UCSD-AML1 (cell line): ENCODE measurements around the gene TSPAN4.

Experiments used
- DNase-seq: peaks from one replicate; lab custom pipeline; 2025; ENCODE audit not compliant: unreplicated experiment; lab: John Stamatoyannopoulos, UW

The TSPAN4 gene

DNA sequence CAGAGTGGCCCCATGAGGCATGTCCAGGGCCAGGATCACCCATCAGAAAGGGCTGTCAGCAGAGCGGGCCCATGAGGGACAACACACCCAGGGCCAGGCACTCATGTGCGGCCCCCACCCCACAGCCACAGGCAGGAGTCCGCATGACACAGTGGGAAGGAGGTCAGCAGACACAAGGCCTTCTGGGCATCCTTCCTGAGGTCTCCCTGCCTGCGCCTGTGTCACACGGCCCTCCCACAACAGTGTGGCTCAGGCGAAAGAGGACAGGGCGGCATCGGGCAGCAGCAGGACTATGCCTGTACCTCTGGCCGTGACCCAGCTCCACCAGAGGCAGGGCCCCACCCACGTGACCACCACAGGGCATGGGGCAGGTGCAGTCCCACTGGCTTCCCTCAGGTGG is 40.9 kb downstream of the TSPAN4 start:
- DNase-seq: no peak

DNA sequence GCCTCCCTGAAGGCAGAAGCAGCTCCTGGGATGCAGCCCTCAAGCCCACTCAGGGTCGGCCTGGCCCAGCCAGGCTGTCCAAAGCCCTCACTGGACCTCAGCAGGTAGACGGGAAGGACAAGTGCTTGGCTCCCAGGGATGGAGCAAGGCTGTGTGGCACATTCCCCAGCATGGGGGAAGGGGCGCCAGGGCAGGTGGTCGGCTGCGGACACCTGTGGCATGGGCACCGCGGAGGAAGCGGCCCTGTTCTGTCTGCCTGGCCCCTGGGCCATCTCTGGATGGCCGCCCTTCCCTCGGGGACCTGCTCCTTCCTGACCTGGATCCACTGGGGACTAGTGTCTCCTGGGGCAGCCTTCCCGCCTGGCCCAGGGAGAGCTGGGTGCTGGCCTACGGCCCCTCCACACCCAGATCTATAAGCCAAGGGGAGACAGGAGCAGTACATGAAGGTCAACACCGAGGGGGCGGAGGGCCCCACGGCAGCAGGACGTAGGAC is 42.0 kb downstream of the TSPAN4 start:
- DNase-seq: no peak

DNA sequence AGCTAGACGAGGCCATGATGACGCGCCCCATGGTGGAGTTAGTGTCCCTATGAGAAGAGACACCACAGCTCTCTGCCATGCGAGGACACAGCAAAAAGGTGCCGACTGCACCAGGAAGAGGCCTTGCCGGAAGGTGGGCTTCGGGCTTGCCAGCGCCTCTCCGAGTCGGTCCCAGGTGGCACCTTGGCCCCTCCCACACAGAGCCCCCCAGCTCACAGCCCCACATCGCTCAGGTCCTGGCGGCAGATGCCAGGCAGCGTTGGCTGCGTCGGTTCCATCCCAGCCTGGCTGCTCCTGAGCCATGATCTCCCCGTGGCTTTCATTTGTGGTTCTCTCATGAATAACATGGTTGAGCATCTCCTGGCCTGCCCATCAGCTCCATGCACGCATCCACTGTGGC is 43.9 kb downstream of the TSPAN4 start:
- DNase-seq: no peak

DNA sequence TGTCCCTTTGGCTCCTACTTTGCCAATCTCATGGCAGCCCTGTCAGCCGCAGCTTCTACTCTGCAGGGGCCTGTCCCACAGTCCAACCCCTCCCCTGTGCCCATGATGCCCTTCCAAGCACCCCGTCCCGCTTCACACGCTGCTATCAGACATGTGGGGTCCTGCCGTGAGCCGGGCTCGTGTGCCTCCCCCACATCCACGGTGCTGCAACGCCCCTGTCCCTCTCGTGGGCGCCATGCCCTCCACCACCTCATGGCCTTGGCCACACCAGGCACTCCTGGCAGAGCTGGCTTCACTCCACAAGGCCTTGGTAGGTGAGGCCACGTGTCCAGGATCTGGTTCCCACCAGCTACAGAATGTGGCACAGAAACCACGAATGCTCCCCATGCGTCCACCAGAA is 44.9 kb downstream of the TSPAN4 start:
- DNase-seq: no peak

- DNase-seq: no peak
Measured at GRCh38 chr11:888310-889212, 45.9 kb downstream of the TSPAN4 start.

DNA sequence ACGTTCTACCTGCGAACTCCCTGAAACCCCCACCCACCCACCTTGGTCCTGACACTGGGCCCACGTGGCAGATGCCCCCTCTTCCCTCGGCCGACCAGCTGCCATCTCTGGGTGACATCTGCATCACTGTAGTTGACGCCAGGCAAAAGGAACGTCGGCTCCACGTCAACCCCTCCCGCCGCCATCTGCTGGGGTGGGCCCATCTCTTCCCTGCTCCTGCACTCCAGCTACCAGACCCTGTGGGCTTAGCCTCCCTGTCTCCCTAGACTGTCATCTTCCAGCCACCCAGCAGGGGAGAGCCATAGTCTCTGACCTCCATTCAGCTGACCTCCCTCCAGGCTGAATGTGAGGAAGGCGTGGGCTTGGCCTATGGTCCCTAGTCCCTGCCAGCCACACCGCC is 46.6 kb downstream of the TSPAN4 start:
- DNase-seq: no peak

DNA sequence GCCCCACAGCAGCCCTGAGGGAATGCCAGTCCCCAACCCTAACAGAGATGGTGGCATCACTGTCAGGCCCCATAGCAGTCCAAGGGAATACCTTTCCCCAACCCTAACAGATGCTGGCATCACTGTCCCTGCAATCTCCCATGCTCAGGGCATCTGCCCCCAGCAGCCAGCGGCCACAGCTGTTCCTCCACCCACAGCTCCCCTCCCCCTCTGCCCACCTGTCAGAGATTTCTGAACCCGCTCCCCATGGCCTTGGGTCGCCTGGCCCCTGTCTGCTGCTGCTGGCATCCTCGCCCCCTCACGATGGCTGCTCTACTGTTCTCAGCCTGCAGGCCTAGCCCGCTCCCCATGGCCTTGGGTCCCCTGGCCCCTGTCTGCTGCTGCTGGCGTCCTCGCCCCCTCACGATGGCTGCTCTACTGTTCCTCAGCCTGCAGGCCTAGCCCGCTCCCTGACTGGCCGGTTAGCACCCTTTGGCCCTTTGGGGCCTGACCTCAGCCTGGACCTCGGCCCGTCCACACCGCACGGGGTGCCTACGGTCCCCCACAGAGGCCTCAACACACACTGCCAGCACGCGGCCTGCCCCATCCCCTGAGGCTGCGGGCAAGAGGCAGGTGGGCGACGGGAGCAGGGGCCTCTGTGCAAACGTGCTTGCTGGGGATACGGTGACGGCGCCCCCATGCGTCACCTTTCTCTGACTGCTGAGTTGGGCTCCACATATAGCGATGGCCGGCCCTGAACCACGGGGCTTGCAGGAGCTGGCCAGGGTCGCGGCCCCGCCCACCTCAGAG is 47.2 kb downstream of the TSPAN4 start:
- DNase-seq: no peak

DNA sequence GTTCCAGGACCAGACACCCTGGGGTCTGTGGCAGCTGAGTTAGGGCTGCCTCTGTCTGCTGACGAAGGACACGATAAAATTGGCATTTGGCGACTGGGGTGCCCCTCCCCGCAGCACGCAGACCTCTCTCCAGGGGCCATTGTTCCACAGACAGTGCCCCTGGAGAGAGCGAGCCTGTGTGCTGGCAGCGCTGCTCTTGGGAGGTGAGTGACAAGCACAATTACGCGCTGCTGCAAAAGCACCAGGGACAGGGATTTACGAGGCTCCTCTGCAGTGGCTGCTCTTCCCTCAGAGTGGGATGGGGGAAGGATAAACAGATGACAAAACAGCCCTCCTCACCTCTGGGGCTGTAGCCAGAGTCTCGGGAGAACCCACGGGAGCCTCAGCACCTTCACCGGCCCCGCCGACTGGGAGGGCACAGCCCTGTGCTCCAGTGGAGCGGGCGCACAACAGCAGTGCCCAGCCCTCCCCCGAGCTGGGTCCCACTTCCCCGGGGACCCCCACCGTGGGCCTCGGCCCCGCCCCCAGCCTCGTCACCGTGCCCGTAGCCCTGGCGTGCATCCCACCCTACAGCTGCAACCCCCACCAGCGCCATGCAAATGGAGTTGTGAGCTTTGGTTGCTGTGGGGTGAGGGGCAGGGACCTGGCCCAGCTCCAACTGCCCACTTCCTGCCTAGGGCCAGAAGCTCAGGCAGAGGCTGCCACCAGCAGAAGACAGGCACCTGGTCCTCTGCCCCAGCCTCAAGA is 48.3 kb downstream of the TSPAN4 start:
- DNase-seq: no peak

- DNase-seq: no peak
Measured at GRCh38 chr11:893008-893654, 50.5 kb downstream of the TSPAN4 start.

DNA sequence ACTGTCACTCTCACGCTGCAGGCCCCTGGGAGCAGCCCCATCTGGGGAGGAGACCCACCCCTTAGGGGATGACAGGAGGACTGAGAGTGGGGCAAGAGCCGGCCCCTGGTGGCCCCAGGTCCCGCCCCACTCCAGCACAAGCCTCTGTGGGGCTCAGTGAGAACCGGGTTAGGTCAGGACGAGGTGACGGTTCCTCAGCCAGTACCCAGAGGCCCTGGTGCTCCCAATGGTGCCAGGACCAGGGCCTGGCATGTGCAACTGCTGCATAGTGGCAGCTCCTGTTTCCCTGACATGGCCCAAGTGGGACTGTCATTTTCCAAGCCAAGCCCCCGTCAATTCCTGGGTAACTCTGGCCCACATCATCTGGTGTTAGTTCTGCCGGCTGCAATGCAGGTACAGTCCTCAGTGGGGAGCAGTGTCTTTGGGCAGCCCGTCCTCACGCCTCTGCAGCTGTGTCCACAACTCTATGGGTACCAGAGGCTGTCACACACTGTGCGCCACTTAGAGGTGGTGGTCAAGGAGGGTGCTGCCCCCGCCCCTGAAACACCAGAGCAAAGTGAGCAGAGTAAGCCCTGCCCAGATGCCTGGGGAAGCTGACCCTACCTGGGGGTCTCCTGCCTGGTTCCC is 52.0 kb downstream of the TSPAN4 start:
- no peak for DNase-seq

DNA sequence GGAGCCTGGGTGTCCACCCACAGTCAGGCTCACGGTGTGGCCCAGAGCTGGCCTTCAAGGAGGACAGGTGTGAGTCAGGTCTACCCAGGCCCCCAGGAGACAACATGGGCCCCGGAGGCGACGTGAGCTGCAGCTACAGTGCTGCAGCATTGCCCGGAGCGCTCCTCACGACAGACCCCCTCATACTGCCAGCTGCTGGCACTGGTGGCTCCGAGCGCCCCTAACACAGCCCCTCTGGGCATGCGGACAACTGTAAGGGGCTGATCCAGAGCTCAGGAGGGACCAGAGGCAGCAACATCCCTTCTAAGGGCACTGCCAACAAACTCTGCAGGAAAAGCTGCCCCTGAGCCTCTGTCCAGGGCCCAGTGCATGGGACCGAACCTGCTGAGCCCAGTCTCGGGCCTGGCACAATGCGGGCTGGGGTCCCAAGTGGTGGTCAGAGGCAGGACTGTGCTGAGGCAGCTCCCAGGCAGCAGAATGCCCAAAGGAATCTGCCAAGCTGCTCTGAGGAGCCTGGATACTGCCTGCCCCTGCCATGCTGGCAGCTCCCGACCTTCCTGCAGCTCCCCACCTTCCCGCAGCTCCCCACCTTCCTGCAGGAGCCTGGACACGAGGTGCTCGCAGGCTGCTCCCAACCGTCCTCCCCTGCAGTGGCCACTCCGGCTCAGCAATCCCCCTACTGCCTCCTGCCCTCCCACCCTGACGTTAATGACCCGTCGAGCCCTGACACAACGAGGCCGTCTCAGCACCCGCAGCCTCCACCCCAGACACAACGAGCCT is 52.9 kb downstream of the TSPAN4 start:
- no peak for DNase-seq

- no peak for DNase-seq
Measured at GRCh38 chr11:897253-898142, 54.8 kb downstream of the TSPAN4 start.

DNA sequence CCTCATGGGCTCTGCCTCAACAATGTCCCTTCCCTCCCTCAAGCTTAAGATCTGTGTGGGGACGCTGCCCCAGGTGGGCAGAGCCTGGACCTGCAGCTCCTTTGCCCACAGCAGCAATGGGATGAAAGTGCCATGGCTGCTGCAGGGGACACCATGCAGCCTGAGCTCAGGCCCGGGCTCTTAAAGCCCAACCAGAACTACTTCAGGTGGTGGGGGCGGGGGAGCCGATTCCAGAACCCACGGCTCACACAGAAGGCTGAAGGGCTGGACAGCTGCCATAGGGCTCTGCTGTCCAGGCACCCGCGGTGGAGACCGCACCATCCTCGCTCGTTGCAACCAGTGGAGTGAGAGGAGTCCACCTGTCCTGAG is 55.5 kb downstream of the TSPAN4 start:
- peak; percentile 29 for DNase-seq

- DNase-seq: no peak
Measured at GRCh38 chr11:898540-899190, 56.0 kb downstream of the TSPAN4 start.

GRCh38 chr11:899724-900123 is 57.1 kb downstream of the TSPAN4 start:
- no peak for DNase-seq

- no peak for DNase-seq
Measured at GRCh38 chr11:900545-900944, 57.9 kb downstream of the TSPAN4 start.

DNA sequence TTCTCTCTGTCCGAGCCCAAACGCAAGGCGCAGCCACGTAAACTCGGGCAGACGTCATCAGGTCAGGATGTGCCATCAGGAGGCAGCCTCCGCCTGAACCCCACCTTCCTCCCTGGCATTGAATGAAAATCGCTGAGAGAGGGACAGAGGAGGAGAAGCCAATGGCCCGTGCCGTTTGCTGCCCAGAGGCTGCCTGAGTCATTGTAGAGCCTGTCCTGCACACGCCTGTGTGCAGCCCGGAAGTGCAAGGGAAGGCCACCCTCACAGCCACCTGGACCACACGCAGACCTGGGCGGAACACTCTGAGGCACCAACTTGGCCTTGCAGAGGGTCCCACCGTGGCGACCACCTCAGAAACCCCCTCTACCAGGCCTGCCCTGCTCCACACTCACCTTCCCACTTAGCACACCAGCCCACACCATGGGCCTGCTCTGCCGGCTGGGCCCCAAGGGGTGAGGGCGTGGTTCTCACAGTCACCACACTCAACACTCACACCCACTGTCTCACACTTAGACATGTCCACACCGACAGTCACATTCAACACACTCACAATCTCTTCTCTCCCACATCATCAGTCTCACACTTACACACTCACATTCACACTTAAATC is 58.9 kb downstream of the TSPAN4 start:
- no peak for DNase-seq

- no peak for DNase-seq
Measured at GRCh38 chr11:904380-904779, 61.7 kb downstream of the TSPAN4 start.
